Activated T-cell treated with anti-CD3 and anti-CD28 coated beads for 4 hours (primary cell): ENCODE data around the gene SIK3.
"Not testable (repeated sequence)": the region's sequence is repeated elsewhere in the genome, so short reads cannot be mapped to it uniquely, and the experiment has no call there.

ENCODE experiments used
- DNase-seq: peaks from one replicate; pipeline ENCODE4 v3.0.0-alpha.2; 2020

Gene SIK3

GRCh38 chr11:117098269-117099232, at the start of gene SIK3:
TSS of gene SIK3 (minus strand) at chr11:117098428. CDS start at chr11:117098415, 13 bp downstream.
- peak; percentile 89 for DNase-seq

- no peak for DNase-seq
Observed at GRCh38 chr11:117146521-117146920, 48.3 kb upstream of the SIK3 start.

- DNase-seq, result no peak
Observed at GRCh38 chr11:117145393-117145761, 47.1 kb upstream of the SIK3 start.

- no peak for DNase-seq
Observed at GRCh38 chr11:117144477-117145392, 46.5 kb upstream of the SIK3 start.

- DNase-seq, result peak; percentile 92
Observed at GRCh38 chr11:117143871-117144476, 45.7 kb upstream of the SIK3 start, which contains the start of gene PAFAH1B2. TSS of gene PAFAH1B2 (plus strand) at chr11:117144287. CDS start at chr11:117152448, 8,161 bp downstream.

- DNase-seq, result peak; percentile 14
Observed at GRCh38 chr11:117143390-117143789, 45.2 kb upstream of the SIK3 start.

- not testable (repeated sequence) for DNase-seq
Observed at GRCh38 chr11:117137223-117138086, 39.2 kb upstream of the SIK3 start.

- not testable (repeated sequence) for DNase-seq
Observed at GRCh38 chr11:117134979-117135378, 36.8 kb upstream of the SIK3 start.

GRCh38 chr11:117134431-117134830, 36.2 kb upstream of the SIK3 start:
- DNase-seq, result no peak

- DNase-seq, result no peak
Observed at GRCh38 chr11:117130879-117131278, 32.7 kb upstream of the SIK3 start.

GRCh38 chr11:117130396-117130795, 32.2 kb upstream of the SIK3 start:
- DNase-seq, result not testable (repeated sequence)

GRCh38 chr11:117128289-117128688, 30.1 kb upstream of the SIK3 start:
- no peak for DNase-seq

GRCh38 chr11:117127171-117127901, 29.1 kb upstream of the SIK3 start:
- no peak for DNase-seq

GRCh38 chr11:117126223-117126965, 28.2 kb upstream of the SIK3 start:
- DNase-seq, result no peak

- no peak for DNase-seq
Observed at GRCh38 chr11:117122556-117122955, 24.3 kb upstream of the SIK3 start.

GRCh38 chr11:117121176-117121575, 22.9 kb upstream of the SIK3 start:
- no peak for DNase-seq

- no peak for DNase-seq
Observed at GRCh38 chr11:117117681-117118080, 19.5 kb upstream of the SIK3 start.

GRCh38 chr11:117112939-117113338, 14.7 kb upstream of the SIK3 start:
- DNase-seq, result not testable (repeated sequence)

- not testable (repeated sequence) for DNase-seq
Observed at GRCh38 chr11:117112497-117112896, 14.3 kb upstream of the SIK3 start.

GRCh38 chr11:117110294-117110950, 12.2 kb upstream of the SIK3 start:
- no peak for DNase-seq
